IMR-90 (cell line): ENCODE measurements around the gene TENM3. TPM values are rescaled to one million over a fixed set of nuclear protein-coding genes. Genes with fewer than 3 reads are reported as not detected.

Experiments used
- ATAC-seq: fragments of 200-7000 bp; cut with Tn5 transposase; 2 replicates; pipeline ENCODE4 v1.9.1; 2020; ENCODE audit warnings: low read depth, mild to moderate bottlenecking, moderate library complexity
- BruUV-seq: library from RNA; stranded (reverse); fragments of 400-500 nt; replicated peaks from 2 replicates; lab custom pipeline; 2021; lab: Mats Ljungman, UMichigan
- CTCF ChIA-PET: fragments of 300-600 bp; formaldehyde crosslinking; extraction: SDS; loops from one replicate; lab custom pipeline; 2021; ENCODE audit warnings: antibody characterized with exemption; lab: Yijun Ruan, JAX
- POLR2A ChIA-PET: fragments of 300-600 bp; sonication (Branson Sonifier 250); formaldehyde crosslinking; loops from one replicate; lab custom pipeline; 2022; ENCODE audit warnings: antibody characterized with exemption; ENCODE audit not compliant: unreplicated experiment; lab: Charles Lee
- DNase-seq: peaks from one replicate; pipeline ENCODE4 v3.0.0; 2013
- H2AFZ ChIP-seq: replicated peaks from 2 replicates; pipeline ENCODE3; 2013; ENCODE audit warnings: low read length, mild to moderate bottlenecking; ENCODE audit not compliant: poor library complexity
- H2AK5ac ChIP-seq: 2 replicates; pipeline ENCODE4 v1.6.1; 2013; ENCODE audit warnings: low read depth, low read length, inconsistent platforms
- H2AK9ac ChIP-seq: replicated peaks from 2 replicates; pipeline ENCODE3; 2013; ENCODE audit warnings: mild to moderate bottlenecking, low read depth, low read length, moderate library complexity; ENCODE audit not compliant: poor library complexity
- H2BK120ac ChIP-seq: 2 replicates; pipeline ENCODE4 v1.6.1; 2013; ENCODE audit warnings: low read depth, low read length, inconsistent platforms
- H2BK15ac ChIP-seq: 3 replicates; pipeline ENCODE4 v1.6.1; 2013; ENCODE audit warnings: low read depth, low read length, inconsistent platforms
- H2BK20ac ChIP-seq: 2 replicates; pipeline ENCODE4 v1.6.1; 2013; ENCODE audit warnings: low read depth, mild to moderate bottlenecking, inconsistent platforms, low read length, moderate library complexity
- H2BK5ac ChIP-seq: 2 replicates; pipeline ENCODE4 v1.6.1; 2013; ENCODE audit warnings: mild to moderate bottlenecking, low read depth, low read length, inconsistent platforms; ENCODE audit not compliant: poor library complexity, severe bottlenecking
- H3K14ac ChIP-seq: replicated peaks from 2 replicates; pipeline ENCODE4 v1.6.1; 2013; ENCODE audit warnings: low read depth, low read length, inconsistent platforms
- H3K18ac ChIP-seq: 2 replicates; pipeline ENCODE4 v1.6.1; 2013; ENCODE audit warnings: low read depth, low read length, control low read depth
- H3K23ac ChIP-seq: 2 replicates; pipeline ENCODE4 v1.6.1; 2013; ENCODE audit warnings: low read depth, low read length, inconsistent platforms
- H3K27ac ChIP-seq: 2 replicates; pipeline ENCODE4 v1.5.1; 2013; ENCODE audit warnings: mild to moderate bottlenecking, control low read depth, low read length; ENCODE audit not compliant: insufficient read depth
- H3K27me3 ChIP-seq: 2 replicates; pipeline ENCODE4 v1.6.1; 2013; ENCODE audit warnings: low read length; ENCODE audit not compliant: control insufficient read depth, insufficient read depth
- H3K36me3 ChIP-seq: 2 replicates; pipeline ENCODE4 v1.6.1; 2013; ENCODE audit warnings: low read length, mixed read lengths; ENCODE audit not compliant: control insufficient read depth, insufficient read depth
- H3K4ac ChIP-seq: 2 replicates; pipeline ENCODE4 v1.6.1; 2013; ENCODE audit warnings: low read depth, low read length, inconsistent platforms
- H3K4me1 ChIP-seq: 2 replicates; pipeline ENCODE4 v1.6.1; 2013; ENCODE audit warnings: low read length, mixed read lengths; ENCODE audit not compliant: control insufficient read depth, insufficient read depth
- H3K4me2 ChIP-seq: 2 replicates; pipeline ENCODE4 v1.6.1; 2013; ENCODE audit warnings: low read depth, mild to moderate bottlenecking, control low read depth, low read length, moderate library complexity
- H3K4me3 ChIP-seq: 2 replicates; pipeline ENCODE4 v1.5.1; 2013; ENCODE audit warnings: low read depth, mild to moderate bottlenecking, control low read depth, low read length, moderate library complexity; ENCODE audit not compliant: insufficient read depth
- H3K56ac ChIP-seq: 2 replicates; pipeline ENCODE4 v1.6.1; 2013; ENCODE audit warnings: low read length, inconsistent platforms; ENCODE audit not compliant: insufficient read depth; ENCODE audit errors: extremely low read depth
- H3K79me1 ChIP-seq, 2 experiments: 2 replicates each; pipeline ENCODE4 v1.6.1; 2013; ENCODE audit warnings: low read length in 2 of 2, inconsistent platforms in 1 of 2, low read depth in 1 of 2
- H3K9ac ChIP-seq: 2 replicates; pipeline ENCODE4 v1.6.1; 2013; ENCODE audit warnings: low read depth, low read length, control low read depth
- H3K9me1 ChIP-seq: 2 replicates; pipeline ENCODE4 v1.6.1; 2013; ENCODE audit warnings: low read length, inconsistent platforms; ENCODE audit not compliant: insufficient read depth
- H3K9me3 ChIP-seq: 2 replicates; pipeline ENCODE4 v1.6.1; 2013; ENCODE audit warnings: low read length; ENCODE audit not compliant: control insufficient read depth, insufficient read depth
- H4K20me1 ChIP-seq: 2 replicates; pipeline ENCODE4 v1.6.1; 2013; ENCODE audit warnings: low read length, inconsistent platforms; ENCODE audit not compliant: insufficient read depth
- H4K5ac ChIP-seq: 2 replicates; pipeline ENCODE4 v1.6.1; 2013; ENCODE audit warnings: mild to moderate bottlenecking, low read depth, low read length, control low read depth
- H4K8ac ChIP-seq, 2 experiments: 2 replicates each; pipeline ENCODE4 v1.6.1; 2013; ENCODE audit warnings: low read depth in 2 of 2, low read length in 2 of 2, control low read depth in 1 of 2, inconsistent platforms in 1 of 2
- H4K91ac ChIP-seq: 2 replicates; pipeline ENCODE4 v1.6.1; 2013; ENCODE audit warnings: low read depth, low read length, inconsistent platforms; ENCODE audit not compliant: insufficient read depth
- BHLHE40 ChIP-seq: fragments of 150-350 bp; IDR thresholded peaks from 2 replicates; pipeline ENCODE4 v1.6.1; 2016; ENCODE audit warnings: mild to moderate bottlenecking, low read depth, low read length
- CEBPB ChIP-seq: IDR thresholded peaks from 2 replicates; pipeline ENCODE4 v1.6.1; 2012; ENCODE audit warnings: low read depth, low read length, improper control_type of control experiment
- CHD1 ChIP-seq: IDR thresholded peaks from 2 replicates; pipeline ENCODE4 v1.6.1; 2012; ENCODE audit warnings: low read depth, low read length, improper control_type of control experiment
- CTCF ChIP-seq: conservative IDR thresholded peaks from 2 replicates; pipeline ENCODE4 v1.5.1; 2012; ENCODE audit warnings: mild to moderate bottlenecking, low read depth, low read length, improper control_type of control experiment
- ELK1 ChIP-seq: fragments of 150-350 bp; IDR thresholded peaks from 2 replicates; pipeline ENCODE4 v1.6.1; 2016; ENCODE audit warnings: low read depth, mild to moderate bottlenecking, low read length, moderate library complexity, borderline replicate concordance
- FOS ChIP-seq: fragments of 150-350 bp; IDR thresholded peaks from 2 replicates; pipeline ENCODE4 v1.6.1; 2016; ENCODE audit warnings: low read depth, low read length
- MAFK ChIP-seq: IDR thresholded peaks from 2 replicates; pipeline ENCODE4 v1.6.1; 2012; ENCODE audit warnings: low read depth, low read length, improper control_type of control experiment
- MAZ ChIP-seq: IDR thresholded peaks from 2 replicates; pipeline ENCODE4 v1.6.1; 2012; ENCODE audit warnings: low read depth, mild to moderate bottlenecking, low read length, improper control_type of control experiment, moderate library complexity, borderline replicate concordance
- MXI1 ChIP-seq: IDR thresholded peaks from 2 replicates; pipeline ENCODE4 v1.6.1; 2012; ENCODE audit warnings: low read depth, mild to moderate bottlenecking, low read length, moderate library complexity, borderline replicate concordance
- NFE2L2 ChIP-seq: fragments of 150-350 bp; IDR thresholded peaks from 2 replicates; pipeline ENCODE4 v1.6.1; 2016; ENCODE audit warnings: low read depth, mild to moderate bottlenecking, low read length
- POLR2A ChIP-seq: IDR thresholded peaks from 2 replicates; pipeline ENCODE4 v1.6.1; 2012; ENCODE audit warnings: mild to moderate bottlenecking, low read depth, low read length
- RAD21 ChIP-seq: IDR thresholded peaks from 2 replicates; pipeline ENCODE4 v1.6.1; 2012; ENCODE audit warnings: low read length, improper control_type of control experiment
- RCOR1 ChIP-seq: IDR thresholded peaks from 2 replicates; pipeline ENCODE4 v1.6.1; 2012; ENCODE audit warnings: mild to moderate bottlenecking, low read length, improper control_type of control experiment; ENCODE audit not compliant: insufficient replicate concordance
- RFX5 ChIP-seq: IDR thresholded peaks from 2 replicates; pipeline ENCODE4 v1.8.0; 2012; ENCODE audit warnings: low read depth, mild to moderate bottlenecking, low read length, moderate library complexity
- SMC3 ChIP-seq: fragments of 150-350 bp; IDR thresholded peaks from 2 replicates; pipeline ENCODE4 v1.6.1; 2016; ENCODE audit warnings: low read depth, mild to moderate bottlenecking, antibody characterized with exemption, low read length, moderate library complexity
- USF2 ChIP-seq: fragments of 150-350 bp; IDR thresholded peaks from 2 replicates; pipeline ENCODE4 v1.6.1; 2017; ENCODE audit warnings: mild to moderate bottlenecking, antibody characterized with exemption, low read length, low read depth
- WGBS, 2 experiments: methylation state at CpG; one replicate each; pipeline versions ENCODE4 v1.1.5 to v1.1.7; 2013; ENCODE audit warnings: missing lambda C conversion rate in 2 of 2; ENCODE audit not compliant: insufficient read length in 1 of 2; ENCODE audit errors: extremely low coverage in 2 of 2; 5-methylcytosine and 5-hydroxymethylcytosine counted together
- dilution Hi-C: fragments of 300-500 bp; cut with HindIII; formaldehyde crosslinking; loops from one replicate; pipeline ENCODE4 v1.14.3; 2018; ENCODE audit warnings: low sequenced_read_pairs; ENCODE audit not compliant: unreplicated experiment
- in situ Hi-C: fragments of 300-500 bp; cut with MboI; formaldehyde crosslinking; loops from 3 replicates; pipeline ENCODE4 v1.14.3; 2019; ENCODE audit warnings: low sequenced_read_pairs, inconsistent platforms, mixed read lengths
- intact Hi-C: fragments of 100-400 bp; cut with micrococcal nuclease; formaldehyde crosslinking; loops from 2 replicates; pipeline ENCODE4 v1.10.0; 2022
- polyA plus RNA-seq, 3 experiments: library from polyadenylated mRNA; depleted of rRNA; stranded (reverse); fragments of >200 nt; gene quantifications; 2 replicates each; pipeline ENCODE4 v1.2.3, GENCODE V29; 2012; ENCODE audit warnings: low replicate concordance in 1 of 3
- total RNA-seq: library from RNA; depleted of rRNA; stranded (reverse); fragments of >200 nt; gene quantifications from 2 replicates; pipeline ENCODE4 v1.2.3, GENCODE V29; 2012

TENM3 gene
- total and polyA plus RNA-seq, 2 of the 4 experiments (the other 2 are of a cell fraction) = 29.9 to 173 TPM

GRCh38 chr4:182746876-182747275, 503.7 kb downstream of the TENM3 start:
- ATAC-seq (no peak), DNase-seq (no peak)
- dilution Hi-C loops = no loop called here
- H3K9me1 ChIP-seq = peaks cover 6% of the 10 kb centered on the region; the same call in 1 of the 2 replicates
- TF ChIP-seq CEBPB = no peak
- no peak for TF ChIP-seq MAZ
- TF ChIP-seq CHD1 = no peak
- no peak for TF ChIP-seq USF2
- no peak for TF ChIP-seq RCOR1
- no peak for TF ChIP-seq BHLHE40
- no peak for TF ChIP-seq MXI1
- no peak for TF ChIP-seq CTCF
- TF ChIP-seq SMC3 = no peak
- TF ChIP-seq POLR2A = no peak
- TF ChIP-seq RFX5 = no peak
- TF ChIP-seq ELK1 = no peak
- no peak for TF ChIP-seq NFE2L2
- TF ChIP-seq RAD21 = no peak
- TF ChIP-seq MAFK = no peak
- TF ChIP-seq FOS = no peak
- H2BK20ac ChIP-seq = no peak overlapping the region
- H3K4me1 ChIP-seq = peaks cover 4% of the 10 kb centered on the region; the same call in 1 of the 2 replicates
- no peaks in the 10 kb centered on the region for H3K27me3 ChIP-seq
- no peak overlapping the region for H4K5ac ChIP-seq
- no peak overlapping the region for H3K23ac ChIP-seq
- no peaks in the 10 kb centered on the region for H4K20me1 ChIP-seq
- H3K4ac ChIP-seq = no peak overlapping the region
- no peak overlapping the region for H3K9ac ChIP-seq
- H2BK120ac ChIP-seq = no peak overlapping the region
- no peak overlapping the region for H4K8ac ChIP-seq
- no peaks in the 10 kb centered on the region; a peak in 1 of 4 replicates for H3K79me1 ChIP-seq
- intact Hi-C loops = no loop called here
- H2AK5ac ChIP-seq = no peak overlapping the region
- H3K4me3 ChIP-seq = no peak overlapping the region
- no peak overlapping the region for H3K4me2 ChIP-seq
- H3K27ac ChIP-seq = no peak overlapping the region
- H2AFZ ChIP-seq = no peak overlapping the region
- peaks cover 5% of the 10 kb centered on the region for H3K9me3 ChIP-seq
- H3K18ac ChIP-seq = no peak overlapping the region
- CTCF ChIA-PET = no interaction called here
- H3K36me3 ChIP-seq = no peaks in the 10 kb centered on the region
- no peak overlapping the region for H2BK15ac ChIP-seq
- no peak overlapping the region for H3K14ac ChIP-seq
- no CpG with 5 or more reads among the region's 4 CpGs for WGBS, 2 experiments
- H2AK9ac ChIP-seq = no peak overlapping the region
- no peak overlapping the region for H3K56ac ChIP-seq
- H2BK5ac ChIP-seq = no peak overlapping the region
- H4K91ac ChIP-seq = no peak overlapping the region
- in situ Hi-C loops = no loop called here
- POLR2A ChIA-PET = no interaction called here
- BruUV-seq = no TSS peak
